ENCODE data around the gene GALNT2. TPM values are rescaled to one million over a fixed set of nuclear protein-coding genes. Genes with fewer than 3 reads are reported as not detected.
A peak's percentile ranks its signal among the peaks of the same experiment; 100 is the strongest.

The GALNT2 gene
- total and polyA plus RNA-seq, 2 experiments from 2014 or later: 17.8 to 48.3 TPM

GRCh38 chr1:230067419-230067870 lies 407 bp downstream of the GALNT2 start:
- Mint-ChIP-seq H3K9me3 (peaks cover 7% of the 10 kb centered on the region; the same call in 2 of the 3 replicates), H3K4me3 (peak overlapping the region; percentile 87), H3K27ac (0 out of 2 replicates have a peak overlapping the region, but pooled peaks have one; percentile 74), H3K36me3 (ENCODE audit: low read depth) (peaks cover 6% of the 10 kb centered on the region; the same call in 2 of the 3 replicates), H3K27me3 (ENCODE audit: insufficient read depth, low read depth, poor library complexity) (peaks cover 13% of the 10 kb centered on the region), H3K4me1 (peaks cover 42% of the 10 kb centered on the region)
- peaks cover 18% of the 10 kb centered on the region for H3K27me3 ChIP-seq (ENCODE audit: insufficient read depth)
- TF ChIP-seq ZNF331 (CRISPR knock-in tag; IDR thresholded peaks at IDR 0.05; ENCODE audit: low read depth) (no peak), ZNF114 (CRISPR knock-in tag; IDR thresholded peaks at IDR 0.05) (no peak), EZH2phosphoT487 (IDR thresholded peaks at IDR 0.05; ENCODE audit: unreplicated experiment) (no peak), STAT1 (IDR thresholded peaks at IDR 0.05; ENCODE audit: unreplicated experiment) (no peak), NANOG (IDR thresholded peaks at IDR 0.05; ENCODE audit: borderline replicate concordance) (no peak), CTCF (conservative IDR thresholded peaks at IDR 0.05; ENCODE audit: low read depth in 2 of 2) (no peak)
- H4K20me1 ChIP-seq (replicated peaks; ENCODE audit: insufficient read depth): peaks cover 21% of the 10 kb centered on the region
- H3K4me2 ChIP-seq: peak overlapping the region; percentile 98
- DNase-seq (ENCODE audit: low spot score) (peak; percentile 59), ATAC-seq (peak; percentile 57)
- H3K9me2 ChIP-seq (ENCODE audit: insufficient read depth): no peaks in the 10 kb centered on the region
- peak overlapping the region; percentile 97 for H3K4me3 ChIP-seq
- H3K36me3 ChIP-seq (ENCODE audit: insufficient read depth): no peaks in the 10 kb centered on the region
- peak overlapping the region; percentile 76; the same call in 1 of the 2 replicates for H3K27ac ChIP-seq (ENCODE audit: low read depth)
- H3K79me2 ChIP-seq (replicated peaks; ENCODE audit: insufficient read depth): peaks cover 46% of the 10 kb centered on the region
- no peaks in the 10 kb centered on the region for H3F3A ChIP-seq (replicated peaks; ENCODE audit: low read depth)
- H3K4me1 ChIP-seq (ENCODE audit: insufficient read depth): peaks cover 17% of the 10 kb centered on the region
- peak overlapping the region; percentile 66 for H2AFZ ChIP-seq

- H3K27me3 ChIP-seq (ENCODE audit: insufficient read depth): peaks cover 18% of the 10 kb centered on the region
- H3K36me3 ChIP-seq (ENCODE audit: insufficient read depth): no peaks in the 10 kb centered on the region
- H3K27ac ChIP-seq (ENCODE audit: low read depth): no peak overlapping the region
- H3K9me2 ChIP-seq (ENCODE audit: insufficient read depth): no peaks in the 10 kb centered on the region
- H2AFZ ChIP-seq: peak overlapping the region; percentile 66
- H3F3A ChIP-seq (replicated peaks; ENCODE audit: low read depth): no peaks in the 10 kb centered on the region
- Mint-ChIP-seq H3K27ac (no peak overlapping the region), H3K4me3 (peak overlapping the region; percentile 87), H3K4me1 (peaks cover 47% of the 10 kb centered on the region), H3K9me3 (peaks cover 3% of the 10 kb centered on the region; the same call in 2 of the 3 replicates), H3K27me3 (ENCODE audit: insufficient read depth, low read depth, poor library complexity) (peaks cover 13% of the 10 kb centered on the region), H3K36me3 (ENCODE audit: low read depth) (peaks cover 3% of the 10 kb centered on the region; the same call in 2 of the 3 replicates)
- H3K4me1 ChIP-seq (ENCODE audit: insufficient read depth): peaks cover 17% of the 10 kb centered on the region
- DNase-seq (ENCODE audit: low spot score) (peak; percentile 64), ATAC-seq (peak; percentile 67)
- peak overlapping the region; percentile 98 for H3K4me2 ChIP-seq
- TF ChIP-seq CREB1 (CRISPR knock-in tag; IDR thresholded peaks at IDR 0.05; ENCODE audit: low read depth) (no peak), NANOG (IDR thresholded peaks at IDR 0.05; ENCODE audit: borderline replicate concordance) (no peak), EZH2 (IDR thresholded peaks at IDR 0.05; ENCODE audit: low read depth, unreplicated experiment) (no peak), JUNB (IDR thresholded peaks at IDR 0.05; ENCODE audit: unreplicated experiment) (no peak), POLR2AphosphoS5 (IDR thresholded peaks at IDR 0.05; ENCODE audit: low read depth) (no peak), STAT1 (IDR thresholded peaks at IDR 0.05; ENCODE audit: unreplicated experiment) (no peak), ZNF114 (CRISPR knock-in tag; IDR thresholded peaks at IDR 0.05) (no peak), ZNF331 (CRISPR knock-in tag; IDR thresholded peaks at IDR 0.05; ENCODE audit: low read depth) (no peak), CTCF (conservative IDR thresholded peaks at IDR 0.05; ENCODE audit: low read depth in 2 of 2) (no peak; a peak in 1 of 4 replicates)
- TF ChIP-seq, protein P1, sequence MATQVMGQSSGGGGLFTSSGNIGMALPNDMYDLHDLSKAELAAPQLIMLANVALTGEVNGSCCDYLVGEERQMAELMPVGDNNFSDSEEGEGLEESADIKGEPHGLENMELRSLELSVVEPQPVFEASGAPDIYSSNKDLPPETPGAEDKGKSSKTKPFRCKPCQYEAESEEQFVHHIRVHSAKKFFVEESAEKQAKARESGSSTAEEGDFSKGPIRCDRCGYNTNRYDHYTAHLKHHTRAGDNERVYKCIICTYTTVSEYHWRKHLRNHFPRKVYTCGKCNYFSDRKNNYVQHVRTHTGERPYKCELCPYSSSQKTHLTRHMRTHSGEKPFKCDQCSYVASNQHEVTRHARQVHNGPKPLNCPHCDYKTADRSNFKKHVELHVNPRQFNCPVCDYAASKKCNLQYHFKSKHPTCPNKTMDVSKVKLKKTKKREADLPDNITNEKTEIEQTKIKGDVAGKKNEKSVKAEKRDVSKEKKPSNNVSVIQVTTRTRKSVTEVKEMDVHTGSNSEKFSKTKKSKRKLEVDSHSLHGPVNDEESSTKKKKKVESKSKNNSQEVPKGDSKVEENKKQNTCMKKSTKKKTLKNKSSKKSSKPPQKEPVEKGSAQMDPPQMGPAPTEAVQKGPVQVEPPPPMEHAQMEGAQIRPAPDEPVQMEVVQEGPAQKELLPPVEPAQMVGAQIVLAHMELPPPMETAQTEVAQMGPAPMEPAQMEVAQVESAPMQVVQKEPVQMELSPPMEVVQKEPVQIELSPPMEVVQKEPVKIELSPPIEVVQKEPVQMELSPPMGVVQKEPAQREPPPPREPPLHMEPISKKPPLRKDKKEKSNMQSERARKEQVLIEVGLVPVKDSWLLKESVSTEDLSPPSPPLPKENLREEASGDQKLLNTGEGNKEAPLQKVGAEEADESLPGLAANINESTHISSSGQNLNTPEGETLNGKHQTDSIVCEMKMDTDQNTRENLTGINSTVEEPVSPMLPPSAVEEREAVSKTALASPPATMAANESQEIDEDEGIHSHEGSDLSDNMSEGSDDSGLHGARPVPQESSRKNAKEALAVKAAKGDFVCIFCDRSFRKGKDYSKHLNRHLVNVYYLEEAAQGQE (IDR thresholded peaks at IDR 0.05; ENCODE audit: unreplicated experiment): no peak
- TF ChIP-seq, protein P2, sequence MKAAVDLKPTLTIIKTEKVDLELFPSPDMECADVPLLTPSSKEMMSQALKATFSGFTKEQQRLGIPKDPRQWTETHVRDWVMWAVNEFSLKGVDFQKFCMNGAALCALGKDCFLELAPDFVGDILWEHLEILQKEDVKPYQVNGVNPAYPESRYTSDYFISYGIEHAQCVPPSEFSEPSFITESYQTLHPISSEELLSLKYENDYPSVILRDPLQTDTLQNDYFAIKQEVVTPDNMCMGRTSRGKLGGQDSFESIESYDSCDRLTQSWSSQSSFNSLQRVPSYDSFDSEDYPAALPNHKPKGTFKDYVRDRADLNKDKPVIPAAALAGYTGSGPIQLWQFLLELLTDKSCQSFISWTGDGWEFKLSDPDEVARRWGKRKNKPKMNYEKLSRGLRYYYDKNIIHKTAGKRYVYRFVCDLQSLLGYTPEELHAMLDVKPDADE (IDR thresholded peaks at IDR 0.05): no peak
- peaks cover 21% of the 10 kb centered on the region for H4K20me1 ChIP-seq (replicated peaks; ENCODE audit: insufficient read depth)
- H3K4me3 ChIP-seq: peak overlapping the region; percentile 97
- H3K79me2 ChIP-seq (replicated peaks; ENCODE audit: insufficient read depth): peaks cover 52% of the 10 kb centered on the region
These were observed 1.0 kb downstream of the GALNT2 start for GRCh38 chr1:230067871-230068620.

Data from GM23338 (cell line).